GM19035 (cell line): ENCODE data around the gene TMEM239.

ENCODE experiments used
- ATAC-seq: cut with Tn5 transposase; IDR thresholded peaks from one replicate; pipeline ENCODE4 v1.9.1; 2021; ENCODE audit not compliant: unreplicated experiment

Gene TMEM239

GRCh38 chr20:2846698-2847097, 30.5 kb downstream of the TMEM239 start:
- no peak for ATAC-seq

GRCh38 chr20:2847802-2848201, 31.6 kb downstream of the TMEM239 start:
- no peak for ATAC-seq

GRCh38 chr20:2849529-2849928, 33.4 kb downstream of the TMEM239 start:
- ATAC-seq, result no peak

DNA sequence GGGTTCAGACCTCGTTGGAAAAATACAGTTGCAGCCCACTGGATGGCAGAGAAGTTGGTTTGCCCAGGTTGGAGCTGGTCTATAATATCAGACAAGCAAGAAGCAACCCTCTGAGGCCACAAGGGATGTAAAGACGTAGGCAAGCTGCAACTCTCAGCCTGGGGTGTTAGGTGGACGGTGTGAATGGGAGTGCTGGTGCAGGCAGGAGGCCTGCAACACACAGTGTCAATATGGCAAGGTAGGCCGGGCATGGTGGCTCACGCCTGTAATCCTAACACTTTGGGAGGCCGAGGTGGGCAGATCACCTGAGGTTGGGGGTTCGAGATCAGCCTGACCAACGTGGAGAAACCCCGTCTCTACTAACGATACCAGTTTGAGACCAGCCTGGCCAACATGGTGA, 34.9 kb downstream of the TMEM239 start:
- ATAC-seq, result no peak

- ATAC-seq, result no peak
Measured at GRCh38 chr20:2858591-2858990, 42.4 kb downstream of the TMEM239 start.

DNA sequence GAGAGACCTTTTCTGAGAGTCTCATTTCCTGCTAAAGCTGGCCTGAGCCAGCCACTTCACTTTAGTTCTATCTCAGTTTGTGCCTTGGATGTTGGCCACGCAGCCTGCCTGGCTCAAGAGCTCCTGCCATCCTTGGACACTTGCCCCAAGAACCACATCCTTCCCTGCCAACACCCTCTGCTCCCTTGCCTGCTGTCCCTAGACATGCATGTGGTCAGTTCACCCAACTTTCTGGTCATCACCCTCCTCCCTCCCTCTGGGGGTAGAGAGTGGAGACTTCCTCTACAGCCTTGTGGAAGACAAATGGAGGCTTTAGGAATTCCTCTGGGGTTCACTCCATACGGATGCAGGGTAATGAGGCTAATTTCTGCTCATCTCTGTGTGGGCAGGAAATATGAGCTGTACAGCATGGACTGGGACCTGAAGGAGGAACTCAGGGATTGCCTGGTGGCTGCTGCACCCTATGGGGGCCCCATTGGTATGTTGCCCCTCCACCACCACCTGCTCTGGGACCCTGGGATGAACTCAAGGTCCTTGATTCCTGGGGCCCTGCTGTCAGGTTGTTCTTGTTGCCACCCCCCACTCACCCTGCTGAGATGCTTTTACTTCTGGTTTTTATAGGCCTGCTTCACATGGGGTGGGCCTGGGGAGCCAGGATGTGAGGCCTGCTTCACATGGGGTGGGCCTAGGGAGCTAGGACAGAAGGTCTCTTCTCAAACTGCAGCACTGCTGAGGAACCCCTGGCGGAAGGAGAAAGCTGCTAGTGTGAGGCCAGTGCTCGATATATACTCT, 43.4 kb downstream of the TMEM239 start:
- ATAC-seq, result no peak

- no peak for ATAC-seq
Measured at GRCh38 chr20:2864626-2865025, 48.5 kb downstream of the TMEM239 start.

DNA sequence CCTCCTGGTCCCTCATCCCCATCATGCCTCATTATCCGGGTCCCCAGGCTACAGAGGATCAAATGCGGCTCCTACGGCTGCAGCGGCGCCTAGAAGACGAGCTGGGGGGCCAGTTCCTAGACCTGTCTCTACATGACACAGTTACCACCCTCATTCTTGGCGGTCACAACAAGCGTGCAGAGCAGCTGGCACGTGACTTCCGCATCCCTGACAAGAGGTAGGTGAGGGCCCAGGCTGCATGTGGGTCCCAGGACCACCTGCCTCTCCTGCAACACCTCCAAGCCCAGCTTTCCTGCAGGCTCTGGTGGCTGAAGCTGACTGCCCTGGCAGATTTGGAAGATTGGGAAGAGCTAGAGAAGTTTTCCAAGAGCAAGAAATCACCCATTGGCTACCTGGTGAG, 48.9 kb downstream of the TMEM239 start:
- ATAC-seq, result no peak

DNA sequence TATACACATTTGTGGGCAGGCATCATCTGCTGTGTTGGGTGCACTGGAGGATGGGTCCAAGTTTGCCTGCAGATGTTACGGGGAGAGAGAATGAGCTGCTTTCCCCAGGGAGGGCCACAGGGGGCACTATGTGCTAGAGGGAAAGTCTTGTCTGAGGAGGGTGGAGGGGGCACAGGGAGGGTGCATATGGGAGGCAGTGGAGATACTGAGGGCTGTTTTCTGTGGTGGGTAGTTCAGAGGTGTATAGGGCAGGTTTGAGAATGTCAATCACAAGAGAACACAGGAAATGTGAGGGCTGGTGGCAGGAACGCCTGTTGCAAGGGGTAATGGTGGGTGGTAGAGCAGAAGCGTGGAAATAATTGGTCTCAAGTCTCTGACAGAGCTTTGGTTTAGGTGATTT, 49.5 kb downstream of the TMEM239 start:
- no peak for ATAC-seq

GRCh38 chr20:2866236-2866635, 50.1 kb downstream of the TMEM239 start:
- ATAC-seq, result no peak

DNA sequence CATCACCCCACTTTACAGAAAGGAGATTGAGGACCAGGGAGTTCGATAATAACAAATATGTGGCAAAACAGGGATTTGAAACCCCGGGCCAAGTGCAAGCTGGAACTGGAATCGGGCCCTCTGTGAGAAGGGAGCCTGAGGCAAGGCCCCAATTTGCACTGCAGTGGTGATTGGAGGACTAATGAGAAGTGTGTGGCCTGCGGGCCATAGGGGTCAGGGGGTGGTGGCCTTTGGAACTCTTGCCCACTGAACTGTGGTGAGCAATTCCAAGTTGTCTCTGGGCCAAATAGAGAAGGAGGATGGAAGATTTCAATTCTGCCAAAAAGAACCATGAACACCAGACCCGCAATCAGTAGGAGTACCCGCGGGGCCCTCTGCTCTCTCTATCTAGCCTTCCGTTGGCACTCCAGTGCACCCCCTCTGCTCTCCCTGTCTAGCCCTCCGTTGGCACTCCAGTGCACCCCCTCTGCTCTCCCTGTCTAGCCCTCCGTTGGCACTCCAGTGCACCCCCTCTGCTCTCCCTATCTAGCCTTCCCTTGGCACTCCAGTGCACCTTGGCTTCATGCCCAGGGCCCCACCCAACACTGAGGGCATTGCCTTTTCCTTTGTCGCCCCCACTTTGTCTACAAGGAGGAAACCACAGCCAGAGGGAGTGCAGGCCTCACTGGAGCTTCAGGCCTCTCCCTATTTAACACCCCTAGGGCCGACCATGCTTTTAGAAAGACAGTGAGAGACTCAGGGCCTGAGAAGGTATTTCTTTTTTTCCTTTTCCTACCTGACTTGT, 51.1 kb downstream of the TMEM239 start:
- ATAC-seq, result no peak
